GM21576 (cell line): ENCODE data around the gene C4A.
"Not testable (repeated sequence)": the region's sequence is repeated elsewhere in the genome, so short reads cannot be mapped to it uniquely, and the experiment has no call there.

Experiments used
- ATAC-seq: cut with Tn5 transposase; IDR thresholded peaks from one replicate; pipeline ENCODE4 v1.9.1; 2021; ENCODE audit warnings: mild to moderate bottlenecking, moderate library complexity; ENCODE audit not compliant: unreplicated experiment

Gene C4A

GRCh38 chr6:32014547-32014946 is 32.7 kb downstream of the C4A start, which contains the start of gene C4B:
TSS of gene C4B (plus strand) at chr6:32014795. CDS start at chr6:32014846, 51 bp downstream.
- ATAC-seq = not testable (repeated sequence)

- ATAC-seq = not testable (repeated sequence)
Observed at GRCh38 chr6:32022100-32022499, 40.2 kb downstream of the C4A start.

GRCh38 chr6:32028631-32029030 is 46.8 kb downstream of the C4A start:
- not testable (repeated sequence) for ATAC-seq

- ATAC-seq = not testable (repeated sequence)
Observed at GRCh38 chr6:32029553-32029952, 47.7 kb downstream of the C4A start.

- not testable (repeated sequence) for ATAC-seq
Observed at GRCh38 chr6:32035283-32036013, 53.6 kb downstream of the C4A start.

- ATAC-seq = not testable (repeated sequence)
Observed at GRCh38 chr6:32037136-32037535, 55.3 kb downstream of the C4A start.

GRCh38 chr6:32037598-32038524 is 56.0 kb downstream of the C4A start, which contains the start of gene CYP21A2:
TSS of gene CYP21A2 (plus strand) at chr6:32038415. CDS start at chr6:32038423, 8 bp downstream.
- ATAC-seq = not testable (repeated sequence)

- not testable (repeated sequence) for ATAC-seq
Observed at GRCh38 chr6:32038878-32039277, 57.0 kb downstream of the C4A start.

GRCh38 chr6:32039321-32040274 is 57.7 kb downstream of the C4A start:
- ATAC-seq = not testable (repeated sequence)

- ATAC-seq = not testable (repeated sequence)
Observed at GRCh38 chr6:32040299-32041049, 58.6 kb downstream of the C4A start.

GRCh38 chr6:32041050-32041321 is 59.1 kb downstream of the C4A start:
- ATAC-seq = not testable (repeated sequence)

GRCh38 chr6:32041385-32041784 is 59.5 kb downstream of the C4A start:
- ATAC-seq = not testable (repeated sequence)

- ATAC-seq = not testable (repeated sequence)
Observed at GRCh38 chr6:32042276-32042675, 60.4 kb downstream of the C4A start.

- ATAC-seq = not testable (repeated sequence)
Observed at GRCh38 chr6:32043589-32044380, 61.9 kb downstream of the C4A start.

- ATAC-seq = not testable (repeated sequence)
Observed at GRCh38 chr6:32044916-32045315, 63.1 kb downstream of the C4A start.

- ATAC-seq = no peak
Observed at GRCh38 chr6:32045811-32046449, 64.1 kb downstream of the C4A start.

GRCh38 chr6:32046450-32047083 is 64.7 kb downstream of the C4A start:
- ATAC-seq = no peak

GRCh38 chr6:32047084-32047478 is 65.2 kb downstream of the C4A start:
- ATAC-seq = no peak
